HG03064 (cell line): Measurements from ENCODE around the gene NRDE2.
"Not testable (repeated sequence)": the region's sequence is repeated elsewhere in the genome, so short reads cannot be mapped to it uniquely, and the experiment has no call there.

ENCODE experiments used
- ATAC-seq: cut with Tn5 transposase; IDR thresholded peaks from one replicate; pipeline ENCODE4 v1.9.1; 2021; ENCODE audit warnings: low read depth; ENCODE audit not compliant: unreplicated experiment

The NRDE2 gene

GRCh38 chr14:90342327-90342726 lies 10.6 kb upstream of the NRDE2 start:
- no peak for ATAC-seq

GRCh38 chr14:90341784-90342183 lies 10.0 kb upstream of the NRDE2 start:
- no peak for ATAC-seq

- not testable (repeated sequence) for ATAC-seq
Observed at GRCh38 chr14:90341232-90341631, 9.5 kb upstream of the NRDE2 start.

- no peak for ATAC-seq
Observed at GRCh38 chr14:90336985-90337384, 5.2 kb upstream of the NRDE2 start.

- ATAC-seq, result no peak
Observed at GRCh38 chr14:90336401-90336800, 4.7 kb upstream of the NRDE2 start.

- no peak for ATAC-seq
Observed at GRCh38 chr14:90332271-90332584, 487 bp upstream of the NRDE2 start.

GRCh38 chr14:90330203-90331196 lies 1.2 kb downstream of the NRDE2 start:
- ATAC-seq, result no peak

- ATAC-seq, result no peak
Observed at GRCh38 chr14:90321891-90322290, 9.8 kb downstream of the NRDE2 start.

- ATAC-seq, result no peak
Observed at GRCh38 chr14:90319634-90320541, 11.9 kb downstream of the NRDE2 start.

GRCh38 chr14:90319173-90319572 lies 12.6 kb downstream of the NRDE2 start:
- ATAC-seq, result no peak

- ATAC-seq, result no peak
Observed at GRCh38 chr14:90318016-90318415, 13.7 kb downstream of the NRDE2 start.

GRCh38 chr14:90317286-90317685 lies 14.5 kb downstream of the NRDE2 start:
- no peak for ATAC-seq

GRCh38 chr14:90308561-90308960 lies 23.2 kb downstream of the NRDE2 start:
- no peak for ATAC-seq

- no peak for ATAC-seq
Observed at GRCh38 chr14:90305176-90305601, 26.6 kb downstream of the NRDE2 start.

GRCh38 chr14:90304502-90304901 lies 27.2 kb downstream of the NRDE2 start:
- no peak for ATAC-seq

GRCh38 chr14:90303473-90303872 lies 28.3 kb downstream of the NRDE2 start:
- no peak for ATAC-seq

GRCh38 chr14:90302529-90303303 lies 29.0 kb downstream of the NRDE2 start:
- no peak for ATAC-seq

- ATAC-seq, result no peak
Observed at GRCh38 chr14:90301668-90302090, 30.1 kb downstream of the NRDE2 start.

GRCh38 chr14:90301122-90301521 lies 30.6 kb downstream of the NRDE2 start:
- no peak for ATAC-seq

- no peak for ATAC-seq
Observed at GRCh38 chr14:90300611-90301047, 31.1 kb downstream of the NRDE2 start.
